ENCODE measurements around the gene TBRG4. TPM values are rescaled to one million over a fixed set of nuclear protein-coding genes. Genes with fewer than 3 reads are reported as not detected.
"Not testable (repeated sequence)": the region's sequence is repeated elsewhere in the genome, so short reads cannot be mapped to it uniquely, and the experiment has no call there.

Gene TBRG4
- total RNA-seq, 1 donor from 2014 or later: 49.8 TPM

DNA sequence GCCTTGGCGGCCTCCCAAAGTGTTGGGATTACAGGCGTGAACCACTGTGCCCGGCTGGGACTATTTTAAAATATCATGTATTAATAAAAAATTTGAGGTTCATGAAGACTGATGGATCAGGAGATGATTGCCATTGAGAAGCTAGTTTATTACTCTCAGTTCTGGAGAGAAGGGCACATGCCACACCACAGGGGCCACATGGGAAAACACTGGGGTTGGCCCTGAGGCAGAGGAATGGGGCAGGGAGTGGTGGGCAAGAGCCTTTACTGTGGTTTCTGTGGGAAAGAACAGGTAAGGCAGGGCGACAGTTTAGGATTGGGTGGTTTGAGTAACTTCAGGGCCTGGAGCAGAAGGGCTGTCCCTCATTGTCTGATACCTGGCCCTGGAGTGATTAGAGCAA is 6.8 kb upstream of the TBRG4 start:
- DNase-seq (ENCODE audit: low spot score): peak; percentile 51

- DNase-seq (ENCODE audit: low spot score): peak; percentile 62
These were observed 6.1 kb upstream of the TBRG4 start for GRCh38 chr7:45117582-45117981.

GRCh38 chr7:45116048-45116447 is 4.6 kb upstream of the TBRG4 start:
- no peak for DNase-seq (ENCODE audit: low spot score)

DNA sequence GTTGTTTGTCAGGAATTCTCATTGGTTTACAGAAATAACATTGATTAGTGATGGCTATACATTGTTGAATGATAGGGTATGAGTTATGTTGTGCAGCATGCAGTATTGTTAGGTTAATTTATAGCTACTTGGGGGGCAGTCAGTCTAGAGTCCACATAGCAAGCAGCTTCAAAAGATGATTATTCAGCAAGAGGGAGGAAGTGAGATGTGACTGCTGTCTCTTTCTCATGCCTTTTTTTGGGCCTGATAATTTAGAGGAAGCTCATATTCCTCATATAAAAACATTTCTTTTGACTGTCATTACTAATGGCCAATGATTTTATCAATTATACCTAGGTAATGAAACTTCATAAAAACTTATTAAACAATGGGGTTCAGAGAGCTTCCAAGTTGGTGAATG is 3.4 kb upstream of the TBRG4 start:
- no peak for DNase-seq (ENCODE audit: low spot score)

DNA sequence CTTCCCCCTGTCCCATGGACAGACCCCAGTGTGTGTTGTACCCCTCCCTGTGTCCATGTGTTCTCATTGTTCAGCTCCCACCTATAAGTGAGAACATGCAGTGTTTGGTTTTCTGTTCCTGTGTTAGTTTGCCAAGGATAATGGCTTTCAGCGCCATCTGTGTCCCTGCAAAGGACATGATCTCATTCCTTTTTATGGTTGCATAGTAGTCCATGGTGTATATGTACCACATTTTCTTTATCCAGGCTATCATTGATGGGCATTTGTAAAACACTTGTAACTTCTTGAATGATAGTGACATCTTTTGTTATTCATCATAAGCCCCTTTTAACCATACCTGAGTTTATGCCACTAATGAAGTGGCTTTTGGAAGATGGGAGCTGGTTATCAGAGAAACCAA is 2.8 kb upstream of the TBRG4 start:
- not testable (repeated sequence) for DNase-seq (ENCODE audit: low spot score)

- DNase-seq (ENCODE audit: low spot score): no peak
These were observed 1.2 kb upstream of the TBRG4 start for GRCh38 chr7:45112648-45113047.

DNA sequence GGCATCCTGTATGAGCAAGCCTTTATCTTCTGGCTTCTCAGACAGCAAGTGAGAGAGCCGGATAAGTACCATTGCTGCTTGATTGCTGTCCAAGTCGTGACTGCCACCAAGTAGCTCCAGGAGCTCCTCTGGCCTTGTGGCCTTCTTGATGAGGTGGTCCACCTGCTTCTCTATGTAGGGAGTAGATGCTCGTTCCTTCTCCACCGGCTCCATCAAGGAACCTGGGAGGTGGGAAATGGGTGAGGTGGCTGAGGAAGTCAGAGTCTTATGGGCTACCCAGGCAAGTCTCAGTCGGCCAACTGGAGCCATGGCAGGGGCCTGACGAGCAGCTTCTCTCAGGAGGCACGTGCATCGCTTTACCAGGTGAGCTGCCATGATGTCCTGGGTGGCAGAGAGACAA is 2.6 kb downstream of the TBRG4 start:
- DNase-seq (ENCODE audit: low spot score): peak; percentile 65

DNA sequence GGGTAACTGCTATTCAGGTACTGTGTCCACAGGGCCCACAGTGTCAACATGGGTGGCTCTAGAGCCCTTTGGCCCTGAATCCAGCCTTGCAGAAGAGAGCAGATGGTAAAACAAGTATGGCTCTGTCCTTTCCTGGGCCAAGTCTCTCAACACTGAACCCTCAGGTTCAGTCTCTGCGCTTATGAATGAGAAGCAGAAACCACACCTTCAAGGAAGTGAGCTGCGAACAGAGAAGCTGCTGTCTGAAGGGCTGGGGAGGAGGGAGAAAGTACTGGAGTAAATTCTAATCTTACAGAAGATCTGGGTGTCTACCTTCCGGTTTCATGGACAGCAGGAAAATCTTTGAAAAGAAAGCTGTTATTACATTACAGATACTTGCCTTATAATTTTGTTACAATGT is 4.1 kb downstream of the TBRG4 start:
- DNase-seq (ENCODE audit: low spot score): no peak

DNA sequence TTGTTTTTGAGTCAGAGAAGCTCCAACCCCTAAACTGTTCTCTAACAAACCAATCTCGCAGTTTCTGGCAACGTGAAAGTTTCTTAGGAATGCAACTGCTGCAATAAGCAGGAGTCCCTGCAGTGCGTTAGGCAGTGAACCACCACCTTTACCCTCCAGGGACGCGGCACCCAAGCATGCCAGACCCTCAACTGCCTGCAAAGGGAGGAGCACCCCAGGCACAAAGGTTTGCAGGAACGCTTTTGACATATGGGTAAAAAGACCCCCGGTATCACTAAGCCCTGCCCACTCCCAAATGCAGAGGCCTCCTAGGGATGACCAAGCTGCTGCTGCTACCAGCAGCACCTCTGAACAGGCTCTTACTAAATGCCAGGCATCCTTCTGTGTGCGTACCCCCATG is 4.7 kb downstream of the TBRG4 start:
- DNase-seq (ENCODE audit: low spot score): peak; percentile 53

GRCh38 chr7:45105588-45106188 is 5.8 kb downstream of the TBRG4 start:
- peak; percentile 59 for DNase-seq (ENCODE audit: low spot score)

- DNase-seq (ENCODE audit: low spot score): peak; percentile 33
These were observed 6.5 kb downstream of the TBRG4 start for GRCh38 chr7:45104844-45105587.

DNA sequence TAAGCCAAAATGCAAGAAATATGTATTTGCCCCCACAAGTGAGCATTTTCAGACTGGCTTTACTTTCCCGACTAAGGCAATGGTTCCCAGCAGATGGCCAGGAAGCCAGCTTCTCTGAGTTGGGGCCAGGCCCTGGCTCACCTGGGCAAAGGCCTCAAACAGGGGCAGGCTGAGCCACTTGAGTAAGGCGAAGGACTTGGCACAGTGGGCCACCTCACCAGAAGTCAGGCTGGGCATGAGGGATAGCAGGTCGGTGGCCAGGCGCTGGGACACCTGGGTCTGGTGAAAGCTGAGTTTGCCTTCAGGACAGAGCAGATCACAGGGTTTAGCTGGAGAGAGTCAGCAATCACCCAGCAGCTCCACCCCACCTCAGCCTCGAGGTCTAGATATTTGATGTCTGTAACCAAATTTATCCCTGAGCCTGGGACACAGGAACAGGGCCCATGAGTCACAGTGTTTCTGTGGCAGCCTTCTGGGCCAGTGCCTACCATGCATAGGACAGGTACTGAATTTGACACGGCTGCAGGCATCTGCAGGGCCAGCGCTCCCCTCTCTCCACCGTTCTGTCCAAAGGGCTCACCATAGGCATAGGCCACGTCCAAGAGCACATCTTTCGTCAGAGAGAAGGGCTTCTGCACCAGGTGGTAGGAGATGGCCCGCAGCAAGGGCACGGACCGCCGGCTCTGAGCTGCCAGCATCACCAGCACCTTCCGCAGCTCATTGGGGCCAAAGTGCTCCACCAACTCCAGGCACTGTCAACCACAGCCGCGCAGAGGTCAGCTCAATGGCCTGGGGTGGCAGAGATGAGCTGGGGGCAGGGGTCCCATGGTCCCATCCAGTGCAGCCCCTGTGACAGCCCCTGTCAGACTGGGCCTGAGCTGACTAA is 7.3 kb downstream of the TBRG4 start:
- peak; percentile 86 for DNase-seq (ENCODE audit: low spot score)

GRCh38 chr7:45102785-45103712 is 8.4 kb downstream of the TBRG4 start:
- peak; percentile 75 for DNase-seq (ENCODE audit: low spot score)

DNA sequence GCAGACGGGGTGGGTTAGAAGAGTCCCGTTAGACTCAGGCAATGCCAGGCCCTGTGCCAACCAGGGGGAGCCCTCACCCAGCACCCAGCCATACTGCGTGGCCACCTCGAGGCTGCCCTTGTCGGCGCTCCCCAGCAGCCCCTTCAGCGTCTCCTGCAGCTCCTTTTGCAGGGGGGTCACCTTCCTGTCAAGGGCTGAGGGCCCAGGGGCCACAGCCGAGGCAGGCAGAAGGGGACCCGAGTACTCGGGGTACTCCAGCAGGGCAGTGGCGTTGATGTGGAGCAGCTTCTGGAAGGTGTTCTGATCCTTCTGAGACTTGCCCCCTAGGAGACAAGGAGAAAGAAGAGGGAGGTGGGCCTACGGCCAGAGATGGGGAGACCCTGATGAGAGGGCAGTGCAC is 9.7 kb downstream of the TBRG4 start:
- DNase-seq (ENCODE audit: low spot score): no peak

- DNase-seq (ENCODE audit: low spot score): peak; percentile 78
These were observed 10.6 kb downstream of the TBRG4 start for GRCh38 chr7:45100761-45101480.

GRCh38 chr7:45099891-45100760 is 11.4 kb downstream of the TBRG4 start:
- DNase-seq (ENCODE audit: low spot score): peak; percentile 72

DNA sequence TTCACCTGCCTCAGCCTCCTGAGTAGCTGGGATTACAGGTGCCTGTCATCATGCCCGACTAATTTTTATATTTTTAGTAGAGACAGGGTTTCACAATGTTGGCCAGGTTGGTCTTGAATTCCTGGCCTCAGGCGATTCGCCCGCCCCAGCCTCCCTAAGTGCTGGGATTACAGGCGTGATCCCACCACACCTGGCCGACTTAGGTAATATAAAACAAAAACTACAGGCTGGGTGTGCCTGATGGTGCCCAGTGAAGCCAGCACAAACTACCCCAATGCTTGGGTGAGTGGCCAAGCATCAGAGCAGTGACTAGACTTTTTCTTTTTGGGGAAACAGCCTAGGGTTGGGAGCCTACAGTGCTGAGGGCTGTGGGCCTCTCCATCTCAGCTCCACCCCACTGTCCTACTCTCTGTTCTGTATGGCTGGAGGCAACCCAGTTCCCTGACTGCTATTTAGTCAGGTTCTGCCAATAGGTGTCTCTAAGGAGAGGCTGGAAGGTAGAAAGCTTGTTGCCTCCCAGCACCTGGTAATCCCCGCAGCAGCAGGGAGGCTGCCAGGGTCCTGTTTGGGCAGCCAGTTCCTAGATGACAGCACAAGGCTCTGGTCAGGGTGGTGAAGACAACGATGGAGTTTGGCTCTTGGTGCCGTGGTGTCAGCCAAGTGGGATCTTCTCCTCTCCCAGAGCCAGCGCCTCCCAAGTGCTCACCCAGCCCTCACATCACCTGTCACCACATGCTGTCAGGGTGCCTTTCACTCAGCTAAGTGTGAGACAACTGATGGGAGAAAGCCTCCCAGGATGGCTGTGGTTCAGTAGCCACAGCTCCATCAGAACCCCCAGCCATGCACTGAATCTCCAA is 12.3 kb downstream of the TBRG4 start:
- DNase-seq (ENCODE audit: low spot score): peak; percentile 47

DNA sequence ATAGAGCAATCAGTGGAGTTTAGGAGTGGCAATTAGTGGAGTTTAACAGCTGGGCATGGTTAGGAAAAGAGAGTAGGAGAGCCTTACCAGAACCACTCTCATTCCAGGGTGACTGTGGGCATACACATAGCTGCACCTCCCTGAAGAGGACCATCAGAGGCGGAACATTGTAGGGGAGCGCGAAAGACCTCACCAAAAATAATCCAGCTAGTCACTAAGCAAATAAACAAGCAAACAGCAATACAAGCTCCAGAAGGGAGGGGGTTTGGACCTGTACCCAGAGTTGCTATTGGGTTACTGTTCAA is 18.6 kb downstream of the TBRG4 start:
- DNase-seq (ENCODE audit: low spot score): no peak

All from mesenteric fat pad (tissue), 1 donor.